ENCODE data around the gene CDKAL1. TPM values are rescaled to one million over a fixed set of nuclear protein-coding genes. Genes with fewer than 3 reads are reported as not detected.

CDKAL1 gene
- total RNA-seq, 1 donor from 2014 or later: 24.8 TPM

- Mint-ChIP-seq H3K27ac (ENCODE audit: unreplicated experiment) (no peak overlapping the region), H3K4me3 (ENCODE audit: unreplicated experiment) (no peak overlapping the region)
These were observed 513.8 kb downstream of the CDKAL1 start for GRCh38 chr6:21048047-21048446.

DNA sequence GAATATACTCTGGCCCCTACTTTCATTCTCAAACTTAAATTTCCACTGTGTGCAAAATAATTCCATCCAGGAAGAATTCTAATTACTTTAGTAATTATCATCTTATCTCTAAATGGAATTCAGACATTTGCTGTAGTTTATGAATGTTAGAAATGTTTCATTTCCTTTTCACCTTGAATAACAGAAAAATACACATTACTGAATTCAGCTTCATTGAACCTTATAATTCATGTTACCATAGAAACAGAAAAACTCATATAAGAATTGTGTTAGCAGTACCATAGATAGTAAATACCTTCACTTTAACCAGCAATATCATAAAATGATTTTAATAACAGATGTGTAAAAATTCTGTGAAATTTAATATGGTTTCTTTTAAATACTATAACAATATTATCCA lies 514.9 kb downstream of the CDKAL1 start:
- no peaks in the 10 kb centered on the region for H3K9me3 Mint-ChIP-seq (ENCODE audit: unreplicated experiment)
- peaks cover 2% of the 10 kb centered on the region for H3K4me1 Mint-ChIP-seq (ENCODE audit: low read depth, unreplicated experiment)
- H3K36me3 Mint-ChIP-seq (ENCODE audit: unreplicated experiment): no peaks in the 10 kb centered on the region
- H3K27ac Mint-ChIP-seq (ENCODE audit: unreplicated experiment): no peak overlapping the region
- no peaks in the 10 kb centered on the region for H3K27me3 Mint-ChIP-seq (ENCODE audit: unreplicated experiment)
- H3K4me3 Mint-ChIP-seq (ENCODE audit: unreplicated experiment): no peak overlapping the region
- no peak for DNase-seq
- TF ChIP-seq CTCF (IDR thresholded peaks at IDR 0.05; ENCODE audit: partially characterized antibody, unreplicated experiment): no peak

More at GRCh38 chr6:21048047-21048446, 513.8 kb downstream of the CDKAL1 start:
- Mint-ChIP-seq H3K36me3 (ENCODE audit: unreplicated experiment) (no peaks in the 10 kb centered on the region), H3K9me3 (ENCODE audit: unreplicated experiment) (no peaks in the 10 kb centered on the region), H3K4me1 (ENCODE audit: low read depth, unreplicated experiment) (peaks cover 2% of the 10 kb centered on the region), H3K27me3 (ENCODE audit: unreplicated experiment) (no peaks in the 10 kb centered on the region)
- no peak for DNase-seq
- TF ChIP-seq CTCF (IDR thresholded peaks at IDR 0.05; ENCODE audit: partially characterized antibody, unreplicated experiment): no peak

DNA sequence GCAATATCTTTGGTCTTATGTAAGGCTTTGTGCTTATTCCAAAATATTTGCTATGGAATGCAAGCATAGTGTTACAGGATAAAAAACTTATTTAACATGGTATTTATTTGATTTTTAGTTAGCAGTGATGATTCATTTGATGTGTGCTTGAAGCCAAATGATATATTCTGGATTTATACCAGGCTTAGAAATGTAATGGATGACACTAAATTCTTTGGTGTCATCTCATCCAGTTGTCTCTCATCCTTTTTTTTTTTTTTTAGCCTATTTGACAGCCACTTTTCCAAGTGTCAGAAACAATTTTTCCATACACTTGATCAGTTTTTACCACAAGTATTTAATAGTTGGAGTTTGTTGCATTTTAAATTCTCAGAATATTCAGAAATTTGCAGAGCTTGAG lies 515.3 kb downstream of the CDKAL1 start:
- H3K27ac Mint-ChIP-seq (ENCODE audit: unreplicated experiment): no peak overlapping the region
- no peaks in the 10 kb centered on the region for H3K27me3 Mint-ChIP-seq (ENCODE audit: unreplicated experiment)
- H3K9me3 Mint-ChIP-seq (ENCODE audit: unreplicated experiment): no peaks in the 10 kb centered on the region
- no peaks in the 10 kb centered on the region for H3K36me3 Mint-ChIP-seq (ENCODE audit: unreplicated experiment)
- H3K4me3 Mint-ChIP-seq (ENCODE audit: unreplicated experiment): no peak overlapping the region
- no peak for TF ChIP-seq CTCF (IDR thresholded peaks at IDR 0.05; ENCODE audit: partially characterized antibody, unreplicated experiment)
- peaks cover 2% of the 10 kb centered on the region for H3K4me1 Mint-ChIP-seq (ENCODE audit: low read depth, unreplicated experiment)
- no peak for DNase-seq

GRCh38 chr6:21050935-21051334 lies 516.7 kb downstream of the CDKAL1 start:
- Mint-ChIP-seq H3K27me3 (ENCODE audit: unreplicated experiment) (no peaks in the 10 kb centered on the region), H3K36me3 (ENCODE audit: unreplicated experiment) (no peaks in the 10 kb centered on the region), H3K4me1 (ENCODE audit: low read depth, unreplicated experiment) (no peaks in the 10 kb centered on the region), H3K27ac (ENCODE audit: unreplicated experiment) (no peak overlapping the region), H3K4me3 (ENCODE audit: unreplicated experiment) (no peak overlapping the region), H3K9me3 (ENCODE audit: unreplicated experiment) (no peaks in the 10 kb centered on the region)
- no peak for DNase-seq
- no peak for TF ChIP-seq CTCF (IDR thresholded peaks at IDR 0.05; ENCODE audit: partially characterized antibody, unreplicated experiment)

DNA sequence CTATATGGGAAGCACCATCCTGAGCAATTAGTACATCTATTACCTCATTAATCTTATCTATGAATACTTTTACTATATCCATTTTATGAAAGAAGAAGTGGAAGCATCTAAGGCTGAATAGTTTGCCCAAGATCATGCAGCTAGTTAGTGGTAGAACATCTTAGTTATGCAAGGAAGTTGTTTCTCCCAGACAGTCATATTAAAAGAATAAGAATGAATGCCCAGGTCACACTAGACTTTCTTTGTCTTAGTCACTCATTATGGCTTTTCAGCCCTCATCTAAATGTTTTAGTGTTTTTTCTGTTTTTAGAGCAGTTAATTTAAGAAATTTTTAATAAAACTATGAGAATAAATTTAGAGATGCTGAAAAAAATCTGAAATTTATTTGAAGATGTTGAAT lies 517.5 kb downstream of the CDKAL1 start:
- Mint-ChIP-seq H3K36me3 (ENCODE audit: unreplicated experiment) (no peaks in the 10 kb centered on the region), H3K4me3 (ENCODE audit: unreplicated experiment) (no peak overlapping the region), H3K27ac (ENCODE audit: unreplicated experiment) (no peak overlapping the region), H3K9me3 (ENCODE audit: unreplicated experiment) (no peaks in the 10 kb centered on the region), H3K4me1 (ENCODE audit: low read depth, unreplicated experiment) (no peaks in the 10 kb centered on the region), H3K27me3 (ENCODE audit: unreplicated experiment) (no peaks in the 10 kb centered on the region)
- no peak for TF ChIP-seq CTCF (IDR thresholded peaks at IDR 0.05; ENCODE audit: partially characterized antibody, unreplicated experiment)
- DNase-seq: no peak

All from glutamatergic neuron (in vitro differentiated cells).